OCI-LY1 (cell line): ENCODE results near the gene SELENOV.

Experiments
- CTCF ChIP-seq: fragments of 200-600 bp; sonication (generic), shearing (Covaris generic); IDR thresholded peaks from 2 replicates; pipeline ENCODE4 v1.5.1; 2017; ENCODE audit warnings: mild to moderate bottlenecking, antibody characterized with exemption, low read length, moderate library complexity, mixed read lengths
- EZH2 ChIP-seq: fragments of 200-600 bp; sonication (generic), shearing (Covaris generic); IDR thresholded peaks from 2 replicates; pipeline ENCODE4 v1.8.0; 2017; ENCODE audit warnings: borderline replicate concordance, mixed run types, mild to moderate bottlenecking, antibody characterized with exemption, low read length, moderate library complexity, mixed read lengths

- TF ChIP-seq EZH2 = no peak
- no peak for TF ChIP-seq CTCF
Observed at GRCh38 chr19:39508629-39509028, 6.3 kb upstream of the SELENOV start.
